Left ventricle myocardium superior (tissue), 1 donor: ENCODE data around the gene MAP3K1. TPM values are rescaled to one million over a fixed set of nuclear protein-coding genes. Genes with fewer than 3 reads are reported as not detected.

Experiments
- ATAC-seq: fragments of 200-7000 bp; cut with Tn5 transposase; one replicate; pipeline ENCODE4 v1.9.1; 2020; ENCODE audit warnings: mild to moderate bottlenecking, moderate library complexity
- DNase-seq: peaks from one replicate; pipeline ENCODE4 v3.0.0-alpha.2; 2020
- intact Hi-C: fragments of 100-400 bp; cut with micrococcal nuclease; formaldehyde crosslinking; loops from one replicate; pipeline ENCODE4 v1.11.0; 2022
- total RNA-seq: library from RNA; stranded (reverse); fragmentation: NEBNext Ultra II Directional; extraction: Animal tissue kit (Norgen Biotek cat#: 25700); gene quantifications from one replicate; pipeline ENCODE4 v1.2.1, GENCODE V29; 2021
- donor health status: DM: no; HTN: yes; CAD: no; lungs with severe emphysema.

Gene MAP3K1
- total RNA-seq, 1 donor from 2014 or later = 6.5 TPM

GRCh38 chr5:56876327-56876726 is 61.0 kb downstream of the MAP3K1 start:
- DNase-seq (no peak), ATAC-seq (no peak)
- intact Hi-C loops = no loop called here

GRCh38 chr5:56881571-56881970 is 66.2 kb downstream of the MAP3K1 start:
- DNase-seq (no peak), ATAC-seq (no peak)
- intact Hi-C loops = no loop called here

GRCh38 chr5:56893251-56893951 is 78.1 kb downstream of the MAP3K1 start:
- ATAC-seq (no peak), DNase-seq (no peak)
- intact Hi-C loops = no loop called here

GRCh38 chr5:56896763-56897162 is 81.4 kb downstream of the MAP3K1 start:
- intact Hi-C loops = no loop called here
- DNase-seq = no peak
- ATAC-seq = no peak

- ATAC-seq = no peak
- intact Hi-C loops = no loop called here
- no peak for DNase-seq
These were observed 82.9 kb downstream of the MAP3K1 start for GRCh38 chr5:56898213-56898612.

- no peak for DNase-seq
- intact Hi-C loops = loop anchor here (5.0 kb wide), 1 partner anchor 322 kb away; no protein-coding TSS in a partner anchor
- no peak for ATAC-seq
These were observed 85.0 kb downstream of the MAP3K1 start for GRCh38 chr5:56900395-56900794.

- intact Hi-C loops = loop anchor here (5.0 kb wide), 1 partner anchor 321 kb away; no protein-coding TSS in a partner anchor
- peak; percentile 61 for ATAC-seq
- DNase-seq = no peak
These were observed 85.7 kb downstream of the MAP3K1 start for GRCh38 chr5:56900858-56901578.

- peak; percentile 76 for ATAC-seq
- intact Hi-C loops = no loop called here
- DNase-seq = peak; percentile 86
These were observed 93.6 kb downstream of the MAP3K1 start for GRCh38 chr5:56908942-56909293.

GRCh38 chr5:56909294-56910209 is 94.2 kb downstream of the MAP3K1 start, which contains the start of gene SETD9:
Gene SETD9 (plus strand): TSS chr5:56909596. CDS start chr5:56909646, 50 bp downstream.
- intact Hi-C loops = no loop called here
- ATAC-seq (peak; percentile 95), DNase-seq (peak; percentile 100)

GRCh38 chr5:56910210-56910965 is 95.0 kb downstream of the MAP3K1 start:
- ATAC-seq = peak; percentile 19
- intact Hi-C loops = no loop called here
- peak; percentile 59 for DNase-seq

GRCh38 chr5:56913766-56914165 is 98.4 kb downstream of the MAP3K1 start:
- intact Hi-C loops = no loop called here
- DNase-seq (no peak), ATAC-seq (no peak)

GRCh38 chr5:56914678-56915077 is 99.3 kb downstream of the MAP3K1 start:
- intact Hi-C loops = no loop called here
- no peak for DNase-seq
- ATAC-seq = no peak

- DNase-seq = peak; percentile 51
- intact Hi-C loops = no loop called here
- peak; percentile 99 for ATAC-seq
These were observed 102.2 kb downstream of the MAP3K1 start for GRCh38 chr5:56917534-56917933.

- DNase-seq (no peak), ATAC-seq (peak; percentile 44)
- intact Hi-C loops = no loop called here
These were observed 102.7 kb downstream of the MAP3K1 start for GRCh38 chr5:56918054-56918453.

GRCh38 chr5:56919942-56920662 is 104.8 kb downstream of the MAP3K1 start:
- ATAC-seq (no peak), DNase-seq (no peak)
- intact Hi-C loops = no loop called here

- DNase-seq = no peak
- ATAC-seq = no peak
- intact Hi-C loops = no loop called here
These were observed 107.6 kb downstream of the MAP3K1 start for GRCh38 chr5:56922922-56923321.

GRCh38 chr5:56934325-56934724 is 119.0 kb downstream of the MAP3K1 start:
- DNase-seq (no peak), ATAC-seq (peak; percentile 82)
- intact Hi-C loops = no loop called here

- no peak for ATAC-seq
- intact Hi-C loops = no loop called here
- no peak for DNase-seq
These were observed 123.5 kb downstream of the MAP3K1 start for GRCh38 chr5:56938858-56939257.
